Activated CD4-positive, alpha-beta T cell treated with anti-CD3 and anti-CD28 coated beads, Interleukin-2, amount 10 ng/mL, durations not matched to agents 7 days and 5 days (primary cell): ENCODE results near the gene PCDHA11. TPM values are rescaled to one million over a fixed set of nuclear protein-coding genes. Genes with fewer than 3 reads are reported as not detected.
"Not testable (repeated sequence)": the region's sequence is repeated elsewhere in the genome, so short reads cannot be mapped to it uniquely, and the experiment has no call there.

Experiments used
- CTCF ChIA-PET: fragments of 350-600 bp; sonication (Branson Sonifier 250); formaldehyde crosslinking; loops from one replicate; lab custom pipeline; 2021; ENCODE audit warnings: antibody characterized with exemption; lab: Charles Lee
- POLR2A ChIA-PET: fragments of 350-600 bp; sonication (Branson Sonifier 250); formaldehyde crosslinking; loops from one replicate; lab custom pipeline; 2021; ENCODE audit warnings: antibody characterized with exemption; lab: Charles Lee
- DNase-seq: peaks from one replicate; pipeline ENCODE4 v3.0.0-alpha.2; 2020
- H3K27ac Mint-ChIP-seq: one replicate; pipeline ENCODE4 v1.8.0; 2021; ENCODE audit warnings: mild to moderate bottlenecking, moderate library complexity, mixed read lengths
- H3K27me3 Mint-ChIP-seq: one replicate; pipeline ENCODE4 v1.8.0; 2021; ENCODE audit warnings: mixed read lengths
- H3K36me3 Mint-ChIP-seq: one replicate; pipeline ENCODE4 v1.8.0; 2021; ENCODE audit warnings: low read depth, mixed read lengths
- H3K4me1 Mint-ChIP-seq: one replicate; pipeline ENCODE4 v1.8.0; 2021; ENCODE audit warnings: mixed read lengths
- H3K4me3 Mint-ChIP-seq: one replicate; pipeline ENCODE4 v1.8.0; 2021; ENCODE audit warnings: mild to moderate bottlenecking, moderate library complexity, mixed read lengths
- H3K9me3 Mint-ChIP-seq: one replicate; pipeline ENCODE4 v1.8.0; 2021; ENCODE audit warnings: mixed read lengths
- total RNA-seq, 2 experiments: library from RNA; stranded (reverse); gene quantifications; one replicate each; pipeline ENCODE4 v1.2.3, GENCODE V29; 2021

Gene PCDHA11, protein sequence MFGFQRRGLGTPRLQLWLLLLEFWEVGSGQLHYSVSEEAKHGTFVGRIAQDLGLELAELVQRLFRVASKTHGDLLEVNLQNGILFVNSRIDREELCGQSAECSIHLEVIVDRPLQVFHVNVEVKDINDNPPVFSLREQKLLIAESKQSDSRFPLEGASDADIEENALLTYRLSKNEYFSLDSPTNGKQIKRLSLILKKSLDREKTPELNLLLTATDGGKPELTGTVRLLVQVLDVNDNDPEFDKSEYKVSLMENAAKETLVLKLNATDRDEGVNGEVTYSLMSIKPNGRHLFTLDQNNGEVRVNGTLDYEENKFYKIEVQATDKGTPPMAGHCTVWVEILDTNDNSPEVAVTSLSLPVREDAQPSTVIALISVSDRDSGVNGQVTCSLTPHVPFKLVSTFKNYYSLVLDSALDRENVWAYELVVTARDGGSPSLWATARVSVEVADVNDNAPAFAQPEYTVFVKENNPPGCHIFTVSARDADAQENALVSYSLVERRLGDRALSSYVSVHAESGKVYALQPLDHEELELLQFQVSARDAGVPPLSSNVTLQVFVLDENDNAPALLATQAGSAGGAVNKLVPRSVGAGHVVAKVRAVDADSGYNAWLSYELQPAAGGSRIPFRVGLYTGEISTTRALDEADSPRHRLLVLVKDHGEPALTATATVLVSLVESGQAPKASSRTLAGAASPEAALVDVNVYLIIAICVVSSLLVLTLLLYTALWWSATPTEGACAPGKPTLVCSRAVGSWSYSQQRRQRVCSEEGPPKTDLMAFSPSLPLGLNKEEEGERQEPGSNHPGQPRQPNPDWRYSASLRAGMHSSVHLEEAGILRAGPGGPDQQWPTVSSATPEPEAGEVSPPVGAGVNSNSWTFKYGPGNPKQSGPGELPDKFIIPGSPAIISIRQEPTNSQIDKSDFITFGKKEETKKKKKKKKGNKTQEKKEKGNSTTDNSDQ
- total RNA-seq = not detected

DNA sequence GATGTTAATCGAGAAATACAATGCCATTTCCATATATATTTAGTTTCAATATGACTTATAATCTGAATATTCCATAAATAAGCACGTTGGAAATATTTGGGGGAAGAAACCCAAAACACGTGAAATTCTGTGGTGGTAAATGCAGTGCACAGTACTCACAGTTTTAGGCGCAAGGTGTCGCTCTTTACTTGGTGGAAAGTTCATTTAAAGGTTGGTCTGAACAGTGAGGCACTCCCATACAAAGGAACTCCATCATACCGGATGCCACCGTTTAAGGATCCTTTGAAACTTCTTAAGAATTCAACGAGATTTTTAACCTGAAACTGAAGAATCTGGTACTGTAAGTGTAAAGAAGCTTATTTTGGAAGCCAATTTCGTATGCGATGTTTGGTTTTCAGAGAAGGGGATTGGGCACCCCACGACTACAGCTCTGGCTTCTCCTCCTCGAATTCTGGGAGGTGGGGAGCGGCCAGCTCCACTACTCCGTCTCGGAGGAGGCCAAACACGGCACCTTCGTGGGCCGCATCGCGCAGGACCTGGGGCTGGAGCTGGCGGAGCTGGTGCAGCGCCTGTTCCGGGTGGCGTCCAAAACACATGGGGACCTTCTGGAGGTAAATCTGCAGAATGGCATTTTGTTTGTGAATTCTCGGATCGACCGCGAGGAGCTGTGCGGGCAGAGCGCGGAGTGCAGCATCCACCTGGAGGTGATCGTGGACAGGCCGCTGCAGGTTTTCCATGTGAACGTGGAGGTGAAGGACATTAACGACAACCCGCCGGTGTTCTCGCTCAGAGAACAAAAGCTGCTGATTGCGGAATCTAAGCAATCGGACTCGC, at the start of gene PCDHA11:
Gene PCDHA11, plus strand, starts transcription at position 237 of the 834 bp plus-strand sequence. Its CDS starts 147 bp downstream, at position 384.
- no peak within 1 kb of the TSS for H3K4me3 Mint-ChIP-seq
- H3K36me3 Mint-ChIP-seq = peaks cover 2% of the 10 kb centered on the region
- ChIA-PET CTCF (no interaction called here), POLR2A (no interaction called here)
- no peaks in the 10 kb centered on the region for H3K27me3 Mint-ChIP-seq
- no peaks in the 10 kb centered on the region for H3K4me1 Mint-ChIP-seq
- H3K9me3 Mint-ChIP-seq = peaks cover 16% of the 10 kb centered on the region
- no peak for DNase-seq
- peak within 1 kb of the TSS; percentile 31 for H3K27ac Mint-ChIP-seq

DNA sequence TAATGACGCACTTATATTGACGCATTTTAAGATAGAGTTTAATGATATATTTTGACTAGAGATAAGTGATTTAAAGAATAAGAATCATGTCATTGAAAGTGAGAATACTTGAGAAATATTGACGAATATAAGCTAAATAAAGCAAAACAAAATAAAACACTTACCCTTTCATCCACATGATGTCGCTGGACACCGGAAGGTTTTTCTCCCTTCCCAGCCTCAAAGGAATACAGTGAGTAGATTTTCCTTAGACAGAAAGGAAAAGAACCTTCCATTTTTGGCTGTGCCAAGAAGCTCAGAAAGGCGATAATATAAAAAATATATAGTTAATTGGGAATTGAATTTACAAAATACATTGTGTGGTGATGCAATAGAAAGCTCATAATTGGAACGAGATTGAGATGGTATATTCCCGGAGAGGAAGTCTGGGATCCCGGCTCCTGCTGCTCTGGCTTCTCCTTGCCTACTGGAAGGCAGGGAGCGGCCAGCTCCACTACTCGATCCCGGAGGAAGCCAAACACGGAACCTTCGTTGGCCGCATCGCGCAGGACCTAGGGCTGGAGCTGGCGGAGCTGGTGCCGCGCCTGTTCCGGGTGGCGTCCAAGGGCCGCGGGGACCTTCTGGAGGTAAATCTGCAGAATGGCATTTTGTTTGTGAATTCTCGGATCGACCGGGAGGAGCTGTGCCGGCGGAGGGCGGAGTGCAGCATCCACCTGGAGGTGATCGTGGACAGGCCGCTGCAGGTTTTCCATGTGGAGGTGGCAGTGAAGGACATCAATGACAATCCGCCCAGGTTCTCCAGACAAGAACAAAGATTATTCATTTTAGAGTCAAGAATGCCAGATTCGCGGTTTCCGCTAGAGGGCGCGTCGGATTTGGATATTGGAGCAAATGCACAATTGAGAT, 47.1 kb upstream of the PCDHA11 start, which contains the start of gene PCDHA5:
Gene PCDHA5, plus strand, starts transcription at position 239 of the 906 bp plus-strand sequence.
- H3K4me3 Mint-ChIP-seq = no peak within 1 kb of the TSS
- peak; percentile 24 for DNase-seq
- no peaks in the 10 kb centered on the region for H3K36me3 Mint-ChIP-seq
- CTCF ChIA-PET = interaction anchor here (2.2 kb wide), 1 partner anchor 14 kb away, joined by 7 read pairs; the partner anchor contains the start of gene PCDHA4
- no peaks in the 10 kb centered on the region for H3K27me3 Mint-ChIP-seq
- POLR2A ChIA-PET = no interaction called here
- peaks cover 8% of the 10 kb centered on the region for H3K9me3 Mint-ChIP-seq
- no peaks in the 10 kb centered on the region for H3K4me1 Mint-ChIP-seq
- H3K27ac Mint-ChIP-seq = no peak within 1 kb of the TSS

- Mint-ChIP-seq H3K9me3 (peaks cover 13% of the 10 kb centered on the region), H3K4me3 (no peak overlapping the region), H3K36me3 (no peaks in the 10 kb centered on the region), H3K4me1 (no peaks in the 10 kb centered on the region), H3K27ac (no peak overlapping the region), H3K27me3 (peaks cover 2% of the 10 kb centered on the region)
- ChIA-PET CTCF (no interaction called here), POLR2A (no interaction called here)
- DNase-seq = no peak
Observed at GRCh38 chr5:140822281-140822629, 46.5 kb upstream of the PCDHA11 start.

DNA sequence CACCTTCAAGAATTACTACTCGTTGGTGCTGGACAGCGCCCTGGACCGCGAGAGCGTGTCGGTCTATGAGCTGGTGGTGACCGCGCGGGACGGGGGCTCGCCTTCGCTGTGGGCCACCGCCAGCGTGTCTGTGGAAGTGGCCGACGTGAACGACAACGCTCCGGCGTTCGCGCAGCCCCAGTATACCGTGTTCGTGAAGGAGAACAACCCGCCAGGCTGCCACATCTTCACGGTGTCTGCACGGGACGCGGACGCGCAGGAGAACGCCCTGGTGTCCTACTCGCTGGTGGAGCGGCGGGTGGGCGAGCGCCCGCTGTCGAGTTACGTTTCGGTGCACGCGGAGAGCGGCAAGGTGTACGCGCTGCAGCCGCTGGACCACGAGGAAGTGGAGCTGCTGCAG, 45.8 kb upstream of the PCDHA11 start:
- POLR2A ChIA-PET, H3K36me3 Mint-ChIP-seq, H3K27ac Mint-ChIP-seq, H3K4me3 Mint-ChIP-seq, H3K4me1 Mint-ChIP-seq, DNase-seq, CTCF ChIA-PET, H3K27me3 Mint-ChIP-seq: not testable (repeated sequence)
- peaks cover 13% of the 10 kb centered on the region for H3K9me3 Mint-ChIP-seq

- ChIA-PET POLR2A (no interaction called here), CTCF (no interaction called here)
- Mint-ChIP-seq H3K27ac (no peak overlapping the region), H3K4me1 (no peaks in the 10 kb centered on the region), H3K27me3 (peaks cover 2% of the 10 kb centered on the region), H3K9me3 (peaks cover 15% of the 10 kb centered on the region), H3K4me3 (no peak overlapping the region), H3K36me3 (no peaks in the 10 kb centered on the region)
- no peak for DNase-seq
Observed at GRCh38 chr5:140823475-140823874, 45.3 kb upstream of the PCDHA11 start.

DNA sequence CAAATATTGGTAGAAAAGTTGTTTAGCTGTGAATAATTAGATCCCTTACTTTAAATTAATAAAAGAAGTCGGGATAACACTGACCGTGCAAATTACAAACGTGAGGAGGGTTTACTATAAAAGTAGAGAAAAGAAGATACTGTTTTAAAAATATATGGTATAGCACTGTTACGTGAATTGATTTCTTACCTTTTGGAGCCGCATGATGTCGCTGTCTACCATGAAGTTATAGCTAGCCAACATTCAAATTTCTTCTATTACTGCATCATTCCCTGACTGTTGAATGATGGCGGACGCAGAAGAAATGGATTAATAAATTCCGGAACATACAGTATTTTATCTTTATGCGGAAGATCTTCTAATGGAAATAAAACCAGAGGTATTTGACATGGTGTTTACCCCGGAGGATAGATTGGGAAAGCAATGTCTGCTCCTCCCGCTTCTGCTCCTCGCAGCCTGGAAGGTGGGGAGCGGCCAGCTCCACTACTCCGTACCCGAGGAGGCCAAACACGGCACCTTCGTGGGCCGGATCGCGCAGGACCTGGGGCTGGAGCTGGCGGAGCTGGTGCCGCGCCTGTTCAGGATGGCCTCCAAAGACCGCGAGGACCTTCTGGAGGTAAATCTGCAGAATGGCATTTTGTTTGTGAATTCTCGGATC, 40.9 kb upstream of the PCDHA11 start, which contains the start of gene PCDHA6:
Gene PCDHA6, plus strand, starts transcription at position 257 of the 658 bp plus-strand sequence. Its CDS starts 132 bp downstream, at position 389.
- Mint-ChIP-seq H3K4me1 (no peaks in the 10 kb centered on the region), H3K27me3 (peaks cover 2% of the 10 kb centered on the region), H3K36me3 (no peaks in the 10 kb centered on the region), H3K27ac (no peak within 1 kb of the TSS), H3K9me3 (peaks cover 15% of the 10 kb centered on the region), H3K4me3 (no peak within 1 kb of the TSS)
- CTCF ChIA-PET = interaction anchor here (1.5 kb wide), 1 partner anchor 14 kb away, joined by 4 read pairs; no protein-coding TSS in a partner anchor
- DNase-seq = no peak
- POLR2A ChIA-PET = no interaction called here

DNA sequence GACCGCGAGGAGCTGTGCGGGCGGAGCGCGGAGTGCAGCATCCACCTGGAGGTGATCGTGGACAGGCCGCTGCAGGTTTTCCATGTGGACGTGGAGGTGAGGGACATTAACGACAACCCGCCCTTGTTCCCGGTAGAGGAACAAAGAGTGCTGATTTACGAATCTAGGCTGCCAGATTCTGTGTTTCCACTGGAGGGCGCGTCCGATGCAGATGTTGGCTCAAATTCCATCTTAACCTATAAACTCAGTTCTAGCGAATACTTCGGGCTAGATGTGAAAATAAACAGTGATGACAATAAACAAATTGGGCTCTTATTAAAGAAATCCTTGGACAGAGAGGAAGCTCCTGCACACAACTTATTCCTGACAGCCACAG, 40.4 kb upstream of the PCDHA11 start:
- Mint-ChIP-seq H3K4me1 (no peaks in the 10 kb centered on the region), H3K36me3 (no peaks in the 10 kb centered on the region), H3K4me3 (no peak overlapping the region), H3K27ac (no peak overlapping the region), H3K9me3 (peaks cover 14% of the 10 kb centered on the region), H3K27me3 (peaks cover 2% of the 10 kb centered on the region)
- no peak for DNase-seq
- ChIA-PET CTCF (interaction anchor here (1.5 kb wide), 1 partner anchor 13 kb away, joined by 4 read pairs; no protein-coding TSS in a partner anchor), POLR2A (no interaction called here)

DNA sequence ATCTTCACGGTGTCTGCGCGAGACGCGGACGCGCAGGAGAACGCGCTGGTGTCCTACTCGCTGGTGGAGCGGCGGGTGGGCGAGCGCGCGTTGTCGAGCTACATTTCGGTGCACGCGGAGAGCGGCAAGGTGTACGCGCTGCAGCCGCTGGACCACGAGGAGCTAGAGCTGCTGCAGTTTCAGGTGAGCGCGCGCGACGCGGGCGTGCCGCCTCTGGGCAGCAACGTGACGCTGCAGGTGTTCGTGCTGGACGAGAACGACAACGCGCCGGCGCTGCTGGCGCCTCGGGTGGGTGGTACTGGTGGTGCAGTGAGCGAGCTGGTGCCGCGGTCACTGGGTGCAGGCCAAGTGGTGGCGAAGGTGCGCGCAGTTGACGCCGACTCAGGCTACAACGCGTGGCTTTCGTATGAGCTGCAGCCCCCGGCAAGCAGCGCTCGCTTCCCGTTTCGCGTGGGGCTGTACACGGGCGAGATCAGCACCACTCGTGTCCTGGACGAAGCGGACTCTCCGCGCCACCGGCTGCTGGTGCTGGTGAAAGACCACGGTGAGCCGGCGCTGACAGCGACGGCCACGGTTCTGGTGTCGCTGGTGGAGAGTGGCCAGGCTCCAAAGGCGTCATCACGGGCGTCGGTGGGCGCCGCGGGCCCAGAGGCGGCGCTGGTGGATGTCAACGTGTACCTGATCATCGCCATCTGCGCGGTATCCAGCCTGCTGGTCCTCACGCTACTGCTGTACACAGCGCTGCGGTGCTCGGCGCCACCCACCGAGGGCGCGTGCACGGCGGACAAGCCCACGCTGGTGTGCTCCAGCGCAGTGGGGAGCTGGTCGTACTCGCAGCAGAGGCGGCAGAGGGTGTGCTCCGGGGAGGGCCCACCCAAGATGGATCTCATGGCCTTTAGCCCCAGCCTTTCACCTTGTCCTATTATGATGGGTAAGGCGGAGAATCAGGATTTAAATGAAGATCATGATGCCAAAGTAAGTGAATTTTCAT, 39.0 kb upstream of the PCDHA11 start:
- H3K27ac Mint-ChIP-seq, H3K4me1 Mint-ChIP-seq, DNase-seq, H3K27me3 Mint-ChIP-seq, H3K4me3 Mint-ChIP-seq, H3K36me3 Mint-ChIP-seq, POLR2A ChIA-PET: not testable (repeated sequence)
- H3K9me3 Mint-ChIP-seq = peaks cover 16% of the 10 kb centered on the region
- CTCF ChIA-PET = interaction anchor here (1.5 kb wide), 1 partner anchor 12 kb away, joined by 4 read pairs; no protein-coding TSS in a partner anchor

GRCh38 chr5:140833993-140834392, 34.8 kb upstream of the PCDHA11 start, which contains the start of gene PCDHA7:
TSS of gene PCDHA7 (plus strand) at chr5:140834269. CDS start at chr5:140834384, 115 bp downstream.
- CTCF ChIA-PET = no interaction called here
- POLR2A ChIA-PET = no interaction called here
- no peak for DNase-seq
- Mint-ChIP-seq H3K36me3 (no peaks in the 10 kb centered on the region), H3K4me1 (no peaks in the 10 kb centered on the region), H3K9me3 (peaks cover 6% of the 10 kb centered on the region), H3K4me3 (no peak within 1 kb of the TSS), H3K27ac (no peak within 1 kb of the TSS), H3K27me3 (peaks cover 2% of the 10 kb centered on the region)

- CTCF ChIA-PET, H3K4me3 Mint-ChIP-seq, H3K4me1 Mint-ChIP-seq, H3K9me3 Mint-ChIP-seq, H3K27ac Mint-ChIP-seq, DNase-seq, H3K27me3 Mint-ChIP-seq, POLR2A ChIA-PET, H3K36me3 Mint-ChIP-seq: not testable (repeated sequence)
Observed at GRCh38 chr5:140834439-140835008, 34.2 kb upstream of the PCDHA11 start.
